GM12878 (cell line): Measurements from ENCODE around the gene FTSJ1. TPM values are rescaled to one million over a fixed set of nuclear protein-coding genes. Genes with fewer than 3 reads are reported as not detected.

Source experiments
- ATAC-seq: fragments of 200-7000 bp; cut with Tn5 transposase; 3 replicates; pipeline ENCODE4 v1.9.1; 2020; ENCODE audit warnings: mild to moderate bottlenecking, moderate library complexity
- BruUV-seq: library from RNA; stranded (reverse); fragments of 400-500 nt; replicated peaks from 2 replicates; lab custom pipeline; 2021; lab: Mats Ljungman, UMichigan
- CTCF ChIA-PET: fragments of 300-600 bp; sonication (Branson Sonifier 250); formaldehyde crosslinking; extraction: SDS; loops from one replicate; lab custom pipeline; 2021; ENCODE audit warnings: inconsistent platforms; lab: Yijun Ruan, JAX
- POLR2A ChIA-PET: fragments of 350-600 bp; formaldehyde crosslinking; extraction: SDS; loops from one replicate; lab custom pipeline; 2021; ENCODE audit warnings: inconsistent platforms; lab: Charles Lee
- RAD21 ChIA-PET: fragments of 300-600 bp; sonication (Branson Sonifier 250); formaldehyde crosslinking; loops from one replicate; lab custom pipeline; 2023; ENCODE audit warnings: antibody characterized with exemption; ENCODE audit not compliant: unreplicated experiment; lab: Charles Lee
- SMC1A ChIA-PET: fragments of 300-600 bp; sonication (Branson Sonifier 250); formaldehyde crosslinking; loops from one replicate; lab custom pipeline; 2023; ENCODE audit not compliant: unreplicated experiment, uncharacterized antibody; lab: Charles Lee
- DNase-seq: peaks from one replicate; pipeline ENCODE4 v3.0.0-alpha.2; 2011; ENCODE audit warnings: low read depth, low spot score
- FAIRE-seq: peaks from 3 replicates; lab custom pipeline; 2011; peaks lifted over from hg19 to GRCh38; lab: Jason Lieb, UNC
- H2AFZ ChIP-seq: 2 replicates; pipeline ENCODE4 v1.6.0; 2011; ENCODE audit warnings: low read depth, low read length, control low read depth; ENCODE audit not compliant: control insufficient read depth
- H3K27ac ChIP-seq: 2 replicates; pipeline ENCODE4 v1.5.1; 2011; ENCODE audit warnings: control low read depth; ENCODE audit not compliant: control insufficient read depth, insufficient read depth
- H3K27me3 ChIP-seq, 2 experiments: replicated peaks in 1 of 2; 2 replicates each; pipeline versions ENCODE4 v1.6.0 to v1.6.1; 2011; ENCODE audit warnings: low read length in 1 of 2; ENCODE audit not compliant: control insufficient read depth in 2 of 2, insufficient read depth in 2 of 2
- H3K36me3 ChIP-seq, 2 experiments: 2 replicates each; pipeline ENCODE4 v1.5.1; 2011; ENCODE audit warnings: low read length in 1 of 2; ENCODE audit not compliant: control insufficient read depth in 2 of 2, insufficient read depth in 2 of 2
- H3K4me1 ChIP-seq: 2 replicates; pipeline ENCODE4 v1.6.1; 2011; ENCODE audit warnings: mild to moderate bottlenecking, low read length, moderate library complexity, mixed read lengths; ENCODE audit not compliant: control insufficient read depth, insufficient read depth
- H3K4me2 ChIP-seq: 2 replicates; pipeline ENCODE4 v1.6.0; 2011; ENCODE audit warnings: control low read depth; ENCODE audit not compliant: control insufficient read depth, insufficient read depth
- H3K4me3 ChIP-seq: fragments of 200-600 bp; sonication (generic); 2 replicates; pipeline ENCODE4 v1.5.1; 2016
- H3K79me2 ChIP-seq: 2 replicates; pipeline ENCODE4 v1.6.0; 2011; ENCODE audit warnings: low read length; ENCODE audit not compliant: control insufficient read depth, insufficient read depth
- H3K9ac ChIP-seq: 2 replicates; pipeline ENCODE4 v1.8.0; 2011; ENCODE audit warnings: low read length, control low read depth, mixed read lengths; ENCODE audit not compliant: control insufficient read depth, insufficient read depth
- H3K9me3 ChIP-seq: replicated peaks from 3 replicates; pipeline ENCODE4 v1.5.1; 2011; ENCODE audit warnings: mild to moderate bottlenecking, low read length; ENCODE audit not compliant: control insufficient read depth, insufficient read depth
- H4K20me1 ChIP-seq: 2 replicates; pipeline ENCODE4 v1.6.0; 2011; ENCODE audit not compliant: control insufficient read depth, insufficient read depth
- BCL11A ChIP-seq: IDR thresholded peaks from 2 replicates; pipeline ENCODE4 v1.6.1; 2011; ENCODE audit warnings: low read depth, low read length
- BRCA1 ChIP-seq: IDR thresholded peaks from 2 replicates; pipeline ENCODE4 v1.6.1; 2011; ENCODE audit warnings: low read depth, low read length, improper control_type of control experiment
- CEBPB ChIP-seq, 2 experiments: fragments of 150-350 bp in 1 of 2; IDR thresholded peaks; 2 replicates each; pipeline ENCODE4 v1.6.1; 2012 to 2014; ENCODE audit warnings: low read depth in 2 of 2, low read length in 2 of 2, borderline replicate concordance in 1 of 2, inconsistent platforms in 1 of 2
- CREM ChIP-seq: IDR thresholded peaks from 2 replicates; pipeline ENCODE4 v1.6.1; 2014; ENCODE audit warnings: antibody characterized with exemption, low read depth
- DPF2 ChIP-seq: fragments of 450-650 bp; IDR thresholded peaks from 2 replicates; pipeline ENCODE4 v1.6.1; 2017; ENCODE audit warnings: mild to moderate bottlenecking
- EED ChIP-seq: sonication (generic); IDR thresholded peaks from 2 replicates; pipeline ENCODE4 v1.6.1; 2016; ENCODE audit warnings: antibody characterized with exemption, low read depth
- HDGF ChIP-seq: fragments of 450-650 bp; IDR thresholded peaks from 2 replicates; pipeline ENCODE4 v1.6.1; 2016; ENCODE audit warnings: antibody characterized with exemption
- LARP7 ChIP-seq: fragments of 450-650 bp; IDR thresholded peaks from 2 replicates; pipeline ENCODE4 v1.6.1; 2017; ENCODE audit warnings: mild to moderate bottlenecking
- MYB ChIP-seq: fragments of 150-350 bp; IDR thresholded peaks from 2 replicates; pipeline ENCODE4 v1.6.1; 2014; ENCODE audit warnings: mild to moderate bottlenecking, low read depth, low read length, borderline replicate concordance
- NR2C1 ChIP-seq: fragments of 450-650 bp; IDR thresholded peaks from 2 replicates; pipeline ENCODE4 v1.6.1; 2017; ENCODE audit warnings: antibody characterized with exemption, mild to moderate bottlenecking, moderate library complexity
- POLR2A ChIP-seq: IDR thresholded peaks from 2 replicates; pipeline ENCODE4 v1.6.1; 2011; ENCODE audit warnings: low read depth, mild to moderate bottlenecking, low read length
- YY1 ChIP-seq: IDR thresholded peaks from 2 replicates; pipeline ENCODE4 v1.6.1; 2011; ENCODE audit warnings: low read depth, mild to moderate bottlenecking, low read length
- ZNF384 ChIP-seq: IDR thresholded peaks from 2 replicates; pipeline ENCODE4 v1.6.1; 2012; ENCODE audit warnings: low read depth, mild to moderate bottlenecking, low read length, improper control_type of control experiment, borderline replicate concordance
- whole genome bisulfite sequencing: methylation state at CpG from one replicate; pipeline ENCODE4 v1.1.6; 2016; ENCODE audit warnings: low lambda C conversion rate; ENCODE audit not compliant: insufficient replicate concordance, insufficient coverage; ENCODE audit errors: missing lambda C conversion rate; 5-methylcytosine and 5-hydroxymethylcytosine counted together
- in situ Hi-C: fragments of 300-500 bp; cut with MboI; formaldehyde crosslinking; loops from 9 replicates; pipeline ENCODE4 v1.14.3; 2018; ENCODE audit warnings: mixed read lengths
- intact Hi-C: fragments of 100-400 bp; cut with micrococcal nuclease; formaldehyde crosslinking; loops from one replicate; pipeline ENCODE4 v1.14.2; 2022; ENCODE audit not compliant: unreplicated experiment
- polyA plus RNA-seq, 11 experiments: library from polyadenylated mRNA; depleted of rRNA in 4 of 11; unstranded in 6 of 11; stranded (reverse) in 5 of 11; fragments of >200 nt; fragmentation: Nextera tagmentation in 4 of 11; fragmentation: Illumina TruSeq in 1 of 11; extraction: Ambion mirVana in 4 of 11; extraction: Trizol in 1 of 11; gene quantifications; 1 replicate in 1 of 11; 2 replicates in 10 of 11; pipeline versions ENCODE4 v1.2.1 to v1.2.3, GENCODE V29; 2011 to 2016; ENCODE audit warnings: inconsistent platforms in 2 of 11, missing spikeins in 2 of 11, low read depth in 1 of 11
- total RNA-seq, 4 experiments: library from RNA; depleted of rRNA in 3 of 4; stranded (reverse); fragments of >200 nt in 3 of 4; fragmentation: Illumina TruSeq in 1 of 4; extraction: Trizol in 1 of 4; gene quantifications; 2 replicates each; pipeline versions ENCODE4 v1.2.1 to v1.2.3, GENCODE V29; 2013 to 2021
- TF ChIP-seq, protein P1 (sequence below): IDR thresholded peaks from 2 replicates; pipeline ENCODE4 v1.6.1; 2012; ENCODE audit warnings: low read depth, low read length, improper control_type of control experiment
- TF ChIP-seq, protein P2 (sequence below): fragments of 450-650 bp; formaldehyde crosslinking; IDR thresholded peaks from 2 replicates; pipeline ENCODE4 v1.4.0; 2020; ENCODE audit warnings: mild to moderate bottlenecking, moderate library complexity

FTSJ1 gene
- total and polyA plus RNA-seq, 10 of the 15 experiments (the other 5 are each of a cell fraction or from before 2014, with no cell fraction given) = 8.8 to 87.8 (median 57.9) TPM

GRCh38 chrX:48478806-48479205 is 2.8 kb downstream of the FTSJ1 start:
- H2AFZ ChIP-seq = no peak overlapping the region
- no peak overlapping the region for H3K27ac ChIP-seq
- no peak overlapping the region for H3K9ac ChIP-seq
- peaks cover 0 to 2% of the 10 kb centered on the region in 2 experiments; a peak in 2 of 4 replicates for H3K36me3 ChIP-seq
- TF ChIP-seq ZNF384 (no peak), DPF2 (no peak), BCL11A (no peak), CEBPB (IDR thresholded peaks at IDR 0.05; ENCODE audit: borderline replicate concordance in 1 of 2, low read depth in 2 of 2, low read length in 2 of 2) (no peak), LARP7 (no peak), MYB (no peak), EED (no peak), NR2C1 (no peak), CREM (no peak), YY1 (no peak), HDGF (no peak), BRCA1 (no peak), POLR2A (no peak)
- TF ChIP-seq, protein P1, sequence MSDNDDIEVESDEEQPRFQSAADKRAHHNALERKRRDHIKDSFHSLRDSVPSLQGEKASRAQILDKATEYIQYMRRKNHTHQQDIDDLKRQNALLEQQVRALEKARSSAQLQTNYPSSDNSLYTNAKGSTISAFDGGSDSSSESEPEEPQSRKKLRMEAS = no peak
- TF ChIP-seq, protein P2, sequence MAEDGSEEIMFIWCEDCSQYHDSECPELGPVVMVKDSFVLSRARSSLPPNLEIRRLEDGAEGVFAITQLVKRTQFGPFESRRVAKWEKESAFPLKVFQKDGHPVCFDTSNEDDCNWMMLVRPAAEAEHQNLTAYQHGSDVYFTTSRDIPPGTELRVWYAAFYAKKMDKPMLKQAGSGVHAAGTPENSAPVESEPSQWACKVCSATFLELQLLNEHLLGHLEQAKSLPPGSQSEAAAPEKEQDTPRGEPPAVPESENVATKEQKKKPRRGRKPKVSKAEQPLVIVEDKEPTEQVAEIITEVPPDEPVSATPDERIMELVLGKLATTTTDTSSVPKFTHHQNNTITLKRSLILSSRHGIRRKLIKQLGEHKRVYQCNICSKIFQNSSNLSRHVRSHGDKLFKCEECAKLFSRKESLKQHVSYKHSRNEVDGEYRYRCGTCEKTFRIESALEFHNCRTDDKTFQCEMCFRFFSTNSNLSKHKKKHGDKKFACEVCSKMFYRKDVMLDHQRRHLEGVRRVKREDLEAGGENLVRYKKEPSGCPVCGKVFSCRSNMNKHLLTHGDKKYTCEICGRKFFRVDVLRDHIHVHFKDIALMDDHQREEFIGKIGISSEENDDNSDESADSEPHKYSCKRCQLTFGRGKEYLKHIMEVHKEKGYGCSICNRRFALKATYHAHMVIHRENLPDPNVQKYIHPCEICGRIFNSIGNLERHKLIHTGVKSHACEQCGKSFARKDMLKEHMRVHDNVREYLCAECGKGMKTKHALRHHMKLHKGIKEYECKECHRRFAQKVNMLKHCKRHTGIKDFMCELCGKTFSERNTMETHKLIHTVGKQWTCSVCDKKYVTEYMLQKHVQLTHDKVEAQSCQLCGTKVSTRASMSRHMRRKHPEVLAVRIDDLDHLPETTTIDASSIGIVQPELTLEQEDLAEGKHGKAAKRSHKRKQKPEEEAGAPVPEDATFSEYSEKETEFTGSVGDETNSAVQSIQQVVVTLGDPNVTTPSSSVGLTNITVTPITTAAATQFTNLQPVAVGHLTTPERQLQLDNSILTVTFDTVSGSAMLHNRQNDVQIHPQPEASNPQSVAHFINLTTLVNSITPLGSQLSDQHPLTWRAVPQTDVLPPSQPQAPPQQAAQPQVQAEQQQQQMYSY (CRISPR knock-in tag) = no peak
- H3K79me2 ChIP-seq = peaks cover 27% of the 10 kb centered on the region
- DNase-seq (no peak), FAIRE-seq (no peak), ATAC-seq (no peak)
- CTCF ChIA-PET = no interaction called here
- intact Hi-C loops (loop anchor here (10.0 kb wide), 1 partner anchor 416 kb away; the partner anchor contains the start of genes PQBP1 and TIMM17B), in situ Hi-C loops (no loop called here)
- H4K20me1 ChIP-seq = no peaks in the 10 kb centered on the region
- SMC1A ChIA-PET = no interaction called here
- H3K4me3 ChIP-seq = no peak overlapping the region
- no peak overlapping the region; the same call in 1 of the 2 replicates for H3K4me2 ChIP-seq
- H3K9me3 ChIP-seq = no peaks in the 10 kb centered on the region
- POLR2A ChIA-PET = no interaction called here
- no peaks in the 10 kb centered on the region for H3K27me3 ChIP-seq
- no peaks in the 10 kb centered on the region for H3K4me1 ChIP-seq
- WGBS = 31% methylated on average over 5 of the region's 5 CpGs
- BruUV-seq = no TSS peak
- RAD21 ChIA-PET = no interaction called here
